Measurements from ENCODE around the gene ITPKA.
"Not testable (repeated sequence)": the region's sequence is repeated elsewhere in the genome, so short reads cannot be mapped to it uniquely, and the experiment has no call there.

Gene ITPKA

GRCh38 chr15:41493205-41493901 is at the start of gene ITPKA:
ITPKA (plus strand) TSS chr15:41493874; CDS start chr15:41493928, 54 bp downstream.
- peak; percentile 85 to 86 for ATAC-seq

- no peak for ATAC-seq
Observed at GRCh38 chr15:41445399-41445798, 48.3 kb upstream of the ITPKA start.

GRCh38 chr15:41462084-41462795 is 31.4 kb upstream of the ITPKA start:
- no peak for ATAC-seq

- no peak for ATAC-seq
Observed at GRCh38 chr15:41464889-41465580, 28.6 kb upstream of the ITPKA start.

GRCh38 chr15:41465822-41466421 is 27.8 kb upstream of the ITPKA start:
- ATAC-seq, result peak in 1 of 2 donors; percentile 27

GRCh38 chr15:41466711-41467110 is 27.0 kb upstream of the ITPKA start:
- ATAC-seq, result no peak

- ATAC-seq, result not testable (repeated sequence)
Observed at GRCh38 chr15:41469644-41470043, 24.0 kb upstream of the ITPKA start.

- ATAC-seq, result no peak
Observed at GRCh38 chr15:41473418-41473817, 20.3 kb upstream of the ITPKA start.

- no peak for ATAC-seq
Observed at GRCh38 chr15:41474436-41474835, 19.2 kb upstream of the ITPKA start.

GRCh38 chr15:41474941-41475340 is 18.7 kb upstream of the ITPKA start:
- no peak for ATAC-seq

GRCh38 chr15:41476416-41477048 is 17.1 kb upstream of the ITPKA start:
- ATAC-seq, result no peak

- ATAC-seq, result no peak
Observed at GRCh38 chr15:41480396-41481140, 13.1 kb upstream of the ITPKA start.

GRCh38 chr15:41482110-41482877 is 11.4 kb upstream of the ITPKA start:
- ATAC-seq, result no peak

GRCh38 chr15:41483115-41483514 is 10.6 kb upstream of the ITPKA start:
- peak; percentile 61 for ATAC-seq

GRCh38 chr15:41483519-41483918 is 10.2 kb upstream of the ITPKA start:
- peak in 1 of 2 donors; percentile 37 for ATAC-seq

GRCh38 chr15:41484937-41485625 is 8.6 kb upstream of the ITPKA start:
- no peak for ATAC-seq

- no peak for ATAC-seq
Observed at GRCh38 chr15:41486286-41486685, 7.4 kb upstream of the ITPKA start.

- no peak for ATAC-seq
Observed at GRCh38 chr15:41487381-41487780, 6.3 kb upstream of the ITPKA start.

- ATAC-seq, result no peak
Observed at GRCh38 chr15:41487802-41488201, 5.9 kb upstream of the ITPKA start.

GRCh38 chr15:41489641-41490040 is 4.0 kb upstream of the ITPKA start:
- no peak for ATAC-seq

- peak; percentile 71 to 72 for ATAC-seq
Observed at GRCh38 chr15:41490355-41490754, 3.3 kb upstream of the ITPKA start.

All from activated CD4-positive, CD25-positive, alpha-beta regulatory T cell treated with anti-CD3 and anti-CD28 coated beads, Interleukin-2, amount 50 U/mL, for 24 hours (primary cell).